ENCODE results near the gene CIB4. TPM values are rescaled to one million over a fixed set of nuclear protein-coding genes. Genes with fewer than 3 reads are reported as not detected.

CIB4 gene
- total and polyA plus RNA-seq, 2 of the 4 experiments (the other 2 are of a cell fraction): not detected

DNA sequence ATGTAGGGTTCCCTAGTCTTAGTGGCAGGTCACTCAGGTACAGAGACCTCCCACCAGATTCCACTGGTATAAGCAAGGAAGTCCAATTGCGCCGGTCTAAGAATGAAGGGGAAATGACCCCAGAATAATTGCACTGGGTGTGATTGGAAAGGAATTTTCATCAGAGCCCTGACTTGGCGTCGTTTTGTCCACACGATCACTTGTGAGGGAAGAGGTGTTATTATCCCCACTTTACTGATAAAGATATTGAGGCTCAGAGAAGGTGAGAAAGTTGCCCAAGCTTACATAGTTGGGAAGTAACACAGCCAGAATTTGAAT is 61.5 kb downstream of the CIB4 start:
- H3K23ac ChIP-seq (ENCODE audit: low read depth, low read length): no peak overlapping the region
- no peak overlapping the region for H4K5ac ChIP-seq (ENCODE audit: low read depth, low read length)
- no peak overlapping the region for H3K4me2 ChIP-seq (ENCODE audit: low read depth, low read length)
- ATAC-seq (ENCODE audit: low read depth) (no peak), DNase-seq (no peak)
- in situ Hi-C loops (cut with MboI; ENCODE audit: low sequenced_read_pairs) (no loop called here), intact Hi-C loops (cut with micrococcal nuclease) (loop anchor here (5.0 to 10.0 kb wide), 2 partner anchors 232 to 335 kb away; partner anchors contain the start of genes ADGRF3, HADHA, HADHB and SELENOI), dilution Hi-C loops (cut with HindIII; ENCODE audit: low sequenced_read_pairs, unreplicated experiment) (no loop called here)
- POLR2A ChIA-PET (ENCODE audit: unreplicated experiment): no interaction called here
- no peak overlapping the region for H3K27ac ChIP-seq (ENCODE audit: insufficient read depth, low read length)
- H3K14ac ChIP-seq (replicated peaks; ENCODE audit: low read depth, low read length): no peak overlapping the region
- no peak overlapping the region for H4K8ac ChIP-seq (ENCODE audit: low read depth in 2 of 2, low read length in 2 of 2)
- no peaks in the 10 kb centered on the region for H4K20me1 ChIP-seq (ENCODE audit: insufficient read depth, low read length)
- no peaks in the 10 kb centered on the region for H3K4me1 ChIP-seq (ENCODE audit: control insufficient read depth, insufficient read depth, low read length)
- peaks cover 66% of the 10 kb centered on the region for H3K27me3 ChIP-seq (ENCODE audit: control insufficient read depth, insufficient read depth, low read length)
- no peak overlapping the region for H2AK5ac ChIP-seq (ENCODE audit: low read depth, low read length)
- no TSS peak for BruUV-seq (replicated peaks)
- H2AK9ac ChIP-seq (replicated peaks; ENCODE audit: low read depth, low read length, poor library complexity): no peak overlapping the region
- no peaks in the 10 kb centered on the region for H3K36me3 ChIP-seq (ENCODE audit: control insufficient read depth, insufficient read depth, low read length)
- H3K56ac ChIP-seq (ENCODE audit: extremely low read depth, insufficient read depth, low read length): no peak overlapping the region
- no peak overlapping the region for H2BK20ac ChIP-seq (ENCODE audit: low read depth, low read length)
- no peak overlapping the region for H3K4me3 ChIP-seq (ENCODE audit: insufficient read depth, low read depth, low read length)
- H3K4ac ChIP-seq (ENCODE audit: low read depth, low read length): no peak overlapping the region
- H3K9me1 ChIP-seq (ENCODE audit: insufficient read depth, low read length): no peaks in the 10 kb centered on the region
- no peak overlapping the region for H2BK15ac ChIP-seq (ENCODE audit: low read depth, low read length)
- no peak overlapping the region for H2AFZ ChIP-seq (replicated peaks; ENCODE audit: low read length, poor library complexity)
- no peak overlapping the region for H4K91ac ChIP-seq (ENCODE audit: insufficient read depth, low read depth, low read length)
- no CpG with 5 or more reads among the region's 5 CpGs for WGBS, 2 experiments (ENCODE audit: extremely low coverage in 2 of 2, insufficient read length in 1 of 2)
- CTCF ChIA-PET: no interaction called here
- no peak overlapping the region for H2BK5ac ChIP-seq (ENCODE audit: low read depth, low read length, poor library complexity, severe bottlenecking)
- no peak overlapping the region for H3K9ac ChIP-seq (ENCODE audit: low read depth, low read length)
- H3K9me3 ChIP-seq (ENCODE audit: control insufficient read depth, insufficient read depth, low read length): no peaks in the 10 kb centered on the region
- H2BK120ac ChIP-seq (ENCODE audit: low read depth, low read length): no peak overlapping the region
- H3K79me1 ChIP-seq (ENCODE audit: low read depth in 1 of 2, low read length in 2 of 2): no peaks in the 10 kb centered on the region
- no peak overlapping the region for H3K18ac ChIP-seq (ENCODE audit: low read depth, low read length)
- TF ChIP-seq SMC3 (IDR thresholded peaks at IDR 0.05; ENCODE audit: low read depth, low read length) (no peak), POLR2A (IDR thresholded peaks at IDR 0.05; ENCODE audit: low read depth, low read length) (no peak), NFE2L2 (IDR thresholded peaks at IDR 0.05; ENCODE audit: low read depth, low read length) (no peak), FOS (IDR thresholded peaks at IDR 0.05; ENCODE audit: low read depth, low read length) (no peak), MXI1 (IDR thresholded peaks at IDR 0.05; ENCODE audit: borderline replicate concordance, low read depth, low read length) (no peak), CEBPB (IDR thresholded peaks at IDR 0.05; ENCODE audit: low read depth, low read length) (no peak), RFX5 (IDR thresholded peaks at IDR 0.05; ENCODE audit: low read depth, low read length) (no peak), RCOR1 (IDR thresholded peaks at IDR 0.05; ENCODE audit: insufficient replicate concordance, low read length) (no peak), RAD21 (IDR thresholded peaks at IDR 0.05; ENCODE audit: low read length) (no peak)
- TF ChIP-seq, protein P1, sequence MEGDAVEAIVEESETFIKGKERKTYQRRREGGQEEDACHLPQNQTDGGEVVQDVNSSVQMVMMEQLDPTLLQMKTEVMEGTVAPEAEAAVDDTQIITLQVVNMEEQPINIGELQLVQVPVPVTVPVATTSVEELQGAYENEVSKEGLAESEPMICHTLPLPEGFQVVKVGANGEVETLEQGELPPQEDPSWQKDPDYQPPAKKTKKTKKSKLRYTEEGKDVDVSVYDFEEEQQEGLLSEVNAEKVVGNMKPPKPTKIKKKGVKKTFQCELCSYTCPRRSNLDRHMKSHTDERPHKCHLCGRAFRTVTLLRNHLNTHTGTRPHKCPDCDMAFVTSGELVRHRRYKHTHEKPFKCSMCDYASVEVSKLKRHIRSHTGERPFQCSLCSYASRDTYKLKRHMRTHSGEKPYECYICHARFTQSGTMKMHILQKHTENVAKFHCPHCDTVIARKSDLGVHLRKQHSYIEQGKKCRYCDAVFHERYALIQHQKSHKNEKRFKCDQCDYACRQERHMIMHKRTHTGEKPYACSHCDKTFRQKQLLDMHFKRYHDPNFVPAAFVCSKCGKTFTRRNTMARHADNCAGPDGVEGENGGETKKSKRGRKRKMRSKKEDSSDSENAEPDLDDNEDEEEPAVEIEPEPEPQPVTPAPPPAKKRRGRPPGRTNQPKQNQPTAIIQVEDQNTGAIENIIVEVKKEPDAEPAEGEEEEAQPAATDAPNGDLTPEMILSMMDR (conservative IDR thresholded peaks at IDR 0.05; ENCODE audit: low read depth, low read length): no peak

All from IMR-90 (cell line).